Trophoblast cell (in vitro differentiated cells and primary cell): Measurements from ENCODE around the gene CAPZB.

Source experiments
- DNase-seq, 2 donors: peaks; one replicate each; pipeline ENCODE4 v3.0.0-alpha.2; 2016
- H2AFZ ChIP-seq: 2 replicates; pipeline ENCODE4 v1.6.1; 2013; ENCODE audit warnings: low read length, moderate library complexity, mild to moderate bottlenecking; ENCODE audit not compliant: insufficient read depth, poor library complexity
- H2AK5ac ChIP-seq: 2 replicates; pipeline ENCODE4 v1.6.1; 2013; ENCODE audit warnings: mild to moderate bottlenecking, low read length
- H2BK120ac ChIP-seq: 2 replicates; pipeline ENCODE4 v1.6.1; 2013; ENCODE audit warnings: low read length, mild to moderate bottlenecking, moderate library complexity; ENCODE audit not compliant: insufficient read depth, poor library complexity
- H2BK12ac ChIP-seq: 2 replicates; pipeline ENCODE4 v1.6.1; 2013; ENCODE audit warnings: mild to moderate bottlenecking, low read length, moderate library complexity
- H2BK5ac ChIP-seq: 2 replicates; pipeline ENCODE4 v1.6.1; 2013; ENCODE audit warnings: low read length, low read depth, moderate library complexity, mild to moderate bottlenecking; ENCODE audit not compliant: poor library complexity
- H3K14ac ChIP-seq: 2 replicates; pipeline ENCODE4 v1.6.1; 2013; ENCODE audit warnings: mild to moderate bottlenecking, low read length
- H3K18ac ChIP-seq: 2 replicates; pipeline ENCODE4 v1.6.1; 2013; ENCODE audit warnings: mild to moderate bottlenecking, low read length
- H3K23ac ChIP-seq: 2 replicates; pipeline ENCODE4 v1.6.1; 2013; ENCODE audit warnings: low read length
- H3K27ac ChIP-seq: 2 replicates; pipeline ENCODE4 v1.5.1; 2013; ENCODE audit warnings: low read depth, mild to moderate bottlenecking, inconsistent platforms, low read length, moderate library complexity
- H3K27me3 ChIP-seq: 2 replicates; pipeline ENCODE4 v1.6.1; 2013; ENCODE audit warnings: inconsistent platforms, mild to moderate bottlenecking, low read length, moderate library complexity; ENCODE audit not compliant: insufficient read depth
- H3K36me3 ChIP-seq, 2 experiments: 1 replicate in 1 of 2; 2 replicates in 1 of 2; pipeline ENCODE4 v1.6.1; 2013; ENCODE audit warnings: low read length in 2 of 2, mild to moderate bottlenecking in 2 of 2, moderate library complexity in 1 of 2; ENCODE audit not compliant: insufficient read depth in 2 of 2, control insufficient read depth in 1 of 2
- H3K4ac ChIP-seq: 2 replicates; pipeline ENCODE4 v1.6.1; 2013; ENCODE audit warnings: low read depth, mild to moderate bottlenecking, low read length, moderate library complexity
- H3K4me1 ChIP-seq, 2 experiments: 1 replicate in 1 of 2; 2 replicates in 1 of 2; pipeline ENCODE4 v1.6.1; 2013; ENCODE audit warnings: low read length in 2 of 2, mild to moderate bottlenecking in 2 of 2, moderate library complexity in 1 of 2; ENCODE audit not compliant: insufficient read depth in 2 of 2, control insufficient read depth in 1 of 2
- H3K4me2 ChIP-seq: 2 replicates; pipeline ENCODE4 v1.6.1; 2013; ENCODE audit warnings: inconsistent platforms, mild to moderate bottlenecking, low read length, moderate library complexity
- H3K4me3 ChIP-seq: 2 replicates; pipeline ENCODE4 v1.5.1; 2013; ENCODE audit warnings: mild to moderate bottlenecking, low read depth, low read length, inconsistent platforms
- H3K79me1 ChIP-seq: one replicate; pipeline ENCODE4 v1.6.1; 2013; ENCODE audit warnings: low read length
- H3K79me2 ChIP-seq: 2 replicates; pipeline ENCODE4 v1.6.1; 2013; ENCODE audit warnings: low read length, mild to moderate bottlenecking; ENCODE audit not compliant: control insufficient read depth, insufficient read depth, poor library complexity
- H3K9ac ChIP-seq: 2 replicates; pipeline ENCODE4 v1.6.1; 2013; ENCODE audit warnings: mild to moderate bottlenecking, low read length
- H3K9me3 ChIP-seq: 2 replicates; pipeline ENCODE4 v1.6.1; 2013; ENCODE audit warnings: low read depth, mild to moderate bottlenecking, control low read depth, inconsistent platforms, low read length; ENCODE audit not compliant: insufficient read depth
- H4K12ac ChIP-seq: 2 replicates; pipeline ENCODE4 v1.6.1; 2013; ENCODE audit warnings: low read depth, mild to moderate bottlenecking, low read length, moderate library complexity
- H4K8ac ChIP-seq: 2 replicates; pipeline ENCODE4 v1.6.1; 2013; ENCODE audit warnings: low read depth, mild to moderate bottlenecking, low read length, moderate library complexity
- H4K91ac ChIP-seq: one replicate; pipeline ENCODE4 v1.6.1; 2013; ENCODE audit warnings: low read depth, mild to moderate bottlenecking, low read length, moderate library complexity
- WGBS: extraction: QIAGEN DNeasy Blood & Tissue Kit; methylation state at CpG from one replicate; pipeline ENCODE4 v1.1.7; 2013; ENCODE audit warnings: missing lambda C conversion rate; ENCODE audit not compliant: insufficient read length, insufficient coverage; ENCODE audit errors: extremely low coverage; 5-methylcytosine and 5-hydroxymethylcytosine counted together

The CAPZB gene

DNA sequence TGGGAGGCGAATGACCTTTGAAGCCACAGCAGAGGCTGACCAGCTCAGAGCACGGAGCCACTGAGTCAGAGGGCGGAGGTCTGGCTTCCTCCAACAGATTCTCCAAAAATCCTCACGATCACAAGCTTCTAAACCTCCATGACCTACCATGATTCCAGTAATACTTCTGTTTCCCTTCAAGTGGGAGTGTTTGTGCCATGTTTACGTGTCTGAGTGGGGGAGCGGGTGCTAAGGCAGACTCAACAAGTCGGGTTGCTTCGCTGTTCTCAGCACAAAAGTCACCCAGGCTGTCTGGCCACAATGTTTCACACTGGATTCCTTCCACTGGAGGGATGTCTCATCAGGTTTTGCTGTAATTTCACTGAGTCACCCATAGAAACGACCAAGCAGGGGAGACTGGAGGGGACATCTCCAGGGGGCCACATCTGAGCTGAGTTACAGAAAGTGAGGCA, 87.0 kb downstream of the CAPZB start:
- peaks cover 8% of the 10 kb centered on the region for H3K79me2 ChIP-seq
- H3K4me2 ChIP-seq, result no peak overlapping the region
- peaks cover 6% of the 10 kb centered on the region for H3K79me1 ChIP-seq
- no peak overlapping the region for H3K23ac ChIP-seq
- no peak overlapping the region for H3K4ac ChIP-seq
- no peaks in the 10 kb centered on the region for H3K27me3 ChIP-seq
- H3K4me3 ChIP-seq, result no peak overlapping the region
- H3K36me3 ChIP-seq, result peaks cover 0 to 3% of the 10 kb centered on the region in 2 experiments
- H2BK120ac ChIP-seq, result no peak overlapping the region
- no peak overlapping the region for H3K9ac ChIP-seq
- peak overlapping the region; percentile 29 for H3K14ac ChIP-seq
- H2BK5ac ChIP-seq, result peak overlapping the region; percentile 37
- DNase-seq, result peak; percentile 87 to 95
- peak overlapping the region; percentile 66 for H3K27ac ChIP-seq
- H3K18ac ChIP-seq, result peak overlapping the region; percentile 34
- H3K9me3 ChIP-seq, result no peaks in the 10 kb centered on the region
- H2BK12ac ChIP-seq, result no peak overlapping the region
- H4K8ac ChIP-seq, result peak overlapping the region; percentile 5
- no peak overlapping the region for H2AK5ac ChIP-seq
- no peak overlapping the region for H4K12ac ChIP-seq
- H3K4me1 ChIP-seq, result peaks cover 47 to 51% of the 10 kb centered on the region in 2 experiments
- peak overlapping the region; percentile 23 for H4K91ac ChIP-seq
- no peak overlapping the region for H2AFZ ChIP-seq
- WGBS, result no CpG with 5 or more reads among the region's 9 CpGs

DNA sequence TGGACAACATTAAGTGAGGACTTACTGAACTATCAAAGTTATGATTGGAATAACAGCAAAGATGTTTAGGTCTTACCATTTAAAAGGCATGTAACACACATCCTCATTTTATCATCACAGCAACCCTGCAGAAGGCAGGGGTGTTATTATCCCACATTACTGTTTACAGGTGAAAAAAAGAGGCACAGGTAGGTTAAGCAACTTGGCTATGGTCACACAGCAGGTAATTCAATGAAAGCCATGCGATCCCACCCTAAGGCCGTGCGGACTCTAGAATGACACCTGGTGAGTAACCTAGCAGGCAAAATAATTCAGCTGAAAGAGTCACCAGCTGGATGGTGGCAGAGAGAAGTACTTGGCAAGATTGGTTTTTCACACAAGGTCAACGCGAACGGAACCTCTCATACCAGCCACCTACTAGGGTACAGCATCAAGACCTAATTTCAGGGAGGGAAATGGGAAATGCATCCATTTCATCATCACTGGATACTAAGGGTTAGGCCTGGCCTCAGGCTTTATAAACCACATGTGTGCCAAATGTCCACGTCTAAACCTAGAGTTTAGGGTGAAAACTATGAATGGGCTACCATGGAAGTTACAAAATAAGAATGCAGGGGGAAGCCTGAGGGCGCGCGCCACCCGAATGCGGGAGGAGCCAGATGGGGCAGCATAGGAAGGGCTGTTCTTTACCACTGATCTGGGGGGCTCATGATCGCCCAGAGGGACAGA, 88.0 kb downstream of the CAPZB start:
- H3K18ac ChIP-seq, result peak overlapping the region; percentile 0
- peak overlapping the region; percentile 9 for H3K4ac ChIP-seq
- H2AFZ ChIP-seq, result no peak overlapping the region
- peak overlapping the region; percentile 66 for H3K27ac ChIP-seq
- H3K4me2 ChIP-seq, result no peak overlapping the region
- no peak for DNase-seq
- peaks cover 7% of the 10 kb centered on the region for H3K79me2 ChIP-seq
- H3K14ac ChIP-seq, result no peak overlapping the region
- no peak overlapping the region for H3K23ac ChIP-seq
- no peak overlapping the region for H3K9ac ChIP-seq
- no CpG with 5 or more reads among the region's 13 CpGs for WGBS
- peaks cover 6% of the 10 kb centered on the region for H3K79me1 ChIP-seq
- H3K4me3 ChIP-seq, result no peak overlapping the region
- H3K9me3 ChIP-seq, result no peaks in the 10 kb centered on the region
- no peak overlapping the region for H2AK5ac ChIP-seq
- H4K91ac ChIP-seq, result peak overlapping the region; percentile 17
- H2BK5ac ChIP-seq, result peak overlapping the region; percentile 22
- no peak overlapping the region for H4K8ac ChIP-seq
- peaks cover 44 to 49% of the 10 kb centered on the region in 2 experiments for H3K4me1 ChIP-seq
- H2BK12ac ChIP-seq, result no peak overlapping the region
- H2BK120ac ChIP-seq, result no peak overlapping the region
- H3K36me3 ChIP-seq, result peaks cover 0 to 3% of the 10 kb centered on the region in 2 experiments
- no peaks in the 10 kb centered on the region for H3K27me3 ChIP-seq
- H4K12ac ChIP-seq, result no peak overlapping the region

DNA sequence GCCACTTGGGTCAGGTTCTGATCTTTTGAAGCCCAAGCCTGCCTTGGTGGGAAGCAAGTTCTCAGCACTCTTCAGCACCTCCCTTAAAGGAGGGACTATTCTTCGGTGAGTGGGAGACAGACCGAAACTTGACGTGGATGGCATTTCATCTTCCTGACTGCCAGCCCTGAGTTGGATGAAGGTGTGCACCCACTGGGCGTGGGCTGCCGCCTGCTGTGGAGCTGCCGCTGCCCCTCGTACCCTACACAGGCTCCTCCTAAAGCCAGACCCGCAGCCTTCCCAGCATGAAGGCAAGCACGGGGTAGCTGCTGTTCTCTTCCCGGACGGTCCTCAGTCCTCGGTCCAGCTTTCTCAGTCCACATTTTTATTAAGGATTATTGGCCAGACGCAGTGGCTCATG, 89.1 kb downstream of the CAPZB start:
- no peaks in the 10 kb centered on the region for H3K9me3 ChIP-seq
- H3K27ac ChIP-seq, result peak overlapping the region; percentile 16
- H3K9ac ChIP-seq, result no peak overlapping the region
- no peak overlapping the region for H2BK120ac ChIP-seq
- peaks cover 6% of the 10 kb centered on the region for H3K79me1 ChIP-seq
- no peak overlapping the region for H3K14ac ChIP-seq
- no peaks in the 10 kb centered on the region for H3K27me3 ChIP-seq
- H3K4ac ChIP-seq, result no peak overlapping the region
- H2AFZ ChIP-seq, result no peak overlapping the region
- peaks cover 39 to 43% of the 10 kb centered on the region in 2 experiments for H3K4me1 ChIP-seq
- peak overlapping the region; percentile 12 for H4K91ac ChIP-seq
- peak overlapping the region; percentile 0 for H3K18ac ChIP-seq
- H2BK12ac ChIP-seq, result peak overlapping the region; percentile 5
- no peak for DNase-seq
- H4K8ac ChIP-seq, result no peak overlapping the region
- H3K79me2 ChIP-seq, result peaks cover 9% of the 10 kb centered on the region
- no peak overlapping the region for H3K23ac ChIP-seq
- H4K12ac ChIP-seq, result no peak overlapping the region
- H2AK5ac ChIP-seq, result no peak overlapping the region
- no peak overlapping the region for H2BK5ac ChIP-seq
- WGBS, result no CpG with 5 or more reads among the region's 13 CpGs
- no peak overlapping the region for H3K4me3 ChIP-seq
- peaks cover 0 to 3% of the 10 kb centered on the region in 2 experiments for H3K36me3 ChIP-seq
- no peak overlapping the region for H3K4me2 ChIP-seq

DNA sequence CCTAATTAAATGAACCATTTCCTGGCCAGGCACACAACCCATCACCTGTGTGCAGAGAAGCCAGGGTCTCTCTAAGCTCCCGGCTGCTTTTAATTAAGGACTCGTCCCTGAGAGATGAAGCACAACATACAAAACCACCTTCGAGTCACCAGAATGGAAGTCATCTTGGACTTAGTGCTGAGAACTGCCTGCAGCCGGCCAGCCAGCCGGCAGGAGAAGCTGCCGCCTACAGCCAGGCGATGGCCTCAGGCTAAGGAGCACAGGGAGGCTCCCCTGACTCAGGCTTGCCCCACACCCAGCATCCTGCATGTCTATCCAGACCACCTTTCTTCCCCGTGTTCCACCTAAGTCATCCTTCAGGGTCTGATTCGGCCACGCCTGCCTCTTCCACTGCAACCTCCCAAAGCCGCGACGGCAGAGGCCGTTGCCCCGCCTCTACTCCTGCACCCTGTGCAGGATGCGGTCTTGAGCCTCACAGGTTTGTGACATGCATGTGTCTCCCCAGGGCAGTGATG, 89.6 kb downstream of the CAPZB start:
- Histone ChIP-seq H3K4me3 (no peak overlapping the region), H3K23ac (no peak overlapping the region), H3K4me1 (peaks cover 36 to 38% of the 10 kb centered on the region in 2 experiments), H4K91ac (peak overlapping the region; percentile 12), H4K12ac (no peak overlapping the region), H3K14ac (no peak overlapping the region), H2AFZ (no peak overlapping the region), H2BK12ac (peak overlapping the region; percentile 5), H2BK120ac (no peak overlapping the region), H3K27me3 (no peaks in the 10 kb centered on the region), H3K36me3 (peaks cover 0 to 3% of the 10 kb centered on the region in 2 experiments), H4K8ac (no peak overlapping the region), H3K4ac (no peak overlapping the region), H3K27ac (peak overlapping the region; percentile 54), H3K9me3 (no peaks in the 10 kb centered on the region), H3K79me1 (peaks cover 6% of the 10 kb centered on the region), H2BK5ac (no peak overlapping the region), H2AK5ac (no peak overlapping the region), H3K18ac (no peak overlapping the region), H3K4me2 (no peak overlapping the region), H3K79me2 (peaks cover 9% of the 10 kb centered on the region), H3K9ac (no peak overlapping the region)
- no CpG with 5 or more reads among the region's 16 CpGs for WGBS
- peak; percentile 81 for DNase-seq
